Liver (tissue), 9 donors: ENCODE measurements around the gene SH3BP1. TPM values are rescaled to one million over a fixed set of nuclear protein-coding genes. Genes with fewer than 3 reads are reported as not detected.

Source experiments
- DNase-seq: peaks from one replicate; pipeline ENCODE4 v3.0.0-alpha.2; 2017; ENCODE audit warnings: low spot score
- H3K27ac ChIP-seq, 2 donors: one replicate each; pipeline ENCODE4 v1.7.0; 2013; ENCODE audit warnings: inconsistent platforms in 2 of 2, low read length in 2 of 2, control low read depth in 1 of 2, low read depth in 1 of 2, mild to moderate bottlenecking in 1 of 2
- H3K27me3 ChIP-seq, 4 donors: one replicate each; pipeline versions ENCODE4 v1.6.1 to v1.7.0; 2013; ENCODE audit warnings: low read length in 3 of 4, inconsistent platforms in 1 of 4, mild to moderate bottlenecking in 1 of 4, moderate library complexity in 1 of 4; ENCODE audit not compliant: control insufficient read depth in 4 of 4, insufficient read depth in 4 of 4
- H3K36me3 ChIP-seq, 4 donors: one replicate each; pipeline versions ENCODE4 v1.6.1 to v1.7.0; 2013; ENCODE audit warnings: low read length in 3 of 4, mild to moderate bottlenecking in 3 of 4, low read depth in 1 of 4, moderate library complexity in 1 of 4; ENCODE audit not compliant: control insufficient read depth in 4 of 4, insufficient read depth in 3 of 4
- H3K4me1 ChIP-seq, 4 donors: one replicate each; pipeline versions ENCODE4 v1.6.1 to v1.7.0; 2013; ENCODE audit warnings: low read length in 3 of 4, mild to moderate bottlenecking in 3 of 4, moderate library complexity in 1 of 4; ENCODE audit not compliant: control insufficient read depth in 4 of 4, insufficient read depth in 4 of 4
- H3K4me3 ChIP-seq, 3 donors: one replicate each; pipeline versions ENCODE4 v1.6.1 to v1.7.0; 2013; ENCODE audit warnings: low read length in 3 of 3, control low read depth in 1 of 3, low read depth in 1 of 3, mild to moderate bottlenecking in 1 of 3
- H3K9ac ChIP-seq, 2 donors: one replicate each; pipeline ENCODE4 v1.7.0; 2013; ENCODE audit warnings: low read length in 2 of 2, mild to moderate bottlenecking in 2 of 2, moderate library complexity in 2 of 2, control low read depth in 1 of 2, low read depth in 1 of 2
- H3K9me3 ChIP-seq, 4 donors: one replicate each; pipeline versions ENCODE4 v1.6.1 to v1.7.0; 2013; ENCODE audit warnings: low read length in 3 of 4; ENCODE audit not compliant: control insufficient read depth in 4 of 4
- EGR1 ChIP-seq, 2 donors: IDR thresholded peaks; 2 replicates each; pipeline ENCODE4 v1.6.1; 2016 to 2018; ENCODE audit warnings: antibody characterized with exemption in 2 of 2, low read depth in 2 of 2
- FOXA2 ChIP-seq: IDR thresholded peaks from 2 replicates; pipeline ENCODE4 v1.6.1; 2016; ENCODE audit warnings: antibody characterized with exemption
- GABPA ChIP-seq, 2 donors: IDR thresholded peaks in 1 of 2; conservative IDR thresholded peaks in 1 of 2; 2 replicates each; pipeline ENCODE4 v1.6.1; 2016; ENCODE audit warnings: antibody characterized with exemption in 2 of 2, mild to moderate bottlenecking in 1 of 2, moderate library complexity in 1 of 2
- HNF4A ChIP-seq, 2 donors: conservative IDR thresholded peaks; 2 replicates each; pipeline ENCODE4 v1.6.1; 2016; ENCODE audit warnings: antibody characterized with exemption in 2 of 2, mild to moderate bottlenecking in 2 of 2
- HNF4G ChIP-seq: IDR thresholded peaks from 2 replicates; pipeline ENCODE4 v1.6.1; 2016; ENCODE audit warnings: antibody characterized with exemption
- RXRA ChIP-seq, 2 donors: IDR thresholded peaks; 2 replicates each; pipeline ENCODE4 v1.6.1; 2017 to 2018; ENCODE audit warnings: antibody characterized with exemption in 2 of 2, mild to moderate bottlenecking in 1 of 2
- SP1 ChIP-seq: IDR thresholded peaks from 2 replicates; pipeline ENCODE4 v1.6.1; 2018; ENCODE audit warnings: antibody characterized with exemption, mild to moderate bottlenecking
- TAF1 ChIP-seq: conservative IDR thresholded peaks from 2 replicates; pipeline ENCODE4 v1.6.1; 2016; ENCODE audit warnings: antibody characterized with exemption, mild to moderate bottlenecking
- YY1 ChIP-seq: IDR thresholded peaks from 2 replicates; pipeline ENCODE4 v1.6.1; 2016; ENCODE audit warnings: antibody characterized with exemption, mild to moderate bottlenecking
- WGBS: extraction: QIAGEN DNeasy Blood & Tissue Kit; methylation state at CpG from one replicate; pipeline ENCODE4 v1.1.7; 2013; 5-methylcytosine and 5-hydroxymethylcytosine counted together
- polyA plus RNA-seq, 2 donors: library from polyadenylated mRNA; stranded (reverse) in 1 of 2; unstranded in 1 of 2; fragments of 200-250 nt in 1 of 2; fragments of >200 nt in 1 of 2; fragmentation: Nextera tagmentation in 1 of 2; extraction: Ambion mirVana in 1 of 2; gene quantifications; one replicate each; pipeline versions ENCODE4 v1.2.1 to v1.2.3, GENCODE V29; 2013 to 2015
- total RNA-seq, 2 donors: library from RNA; depleted of rRNA; stranded (reverse); fragments of >200 nt; gene quantifications; one replicate each; pipeline ENCODE4 v1.2.3, GENCODE V29; 2014
- TF ChIP-seq, protein P1 (sequence below): IDR thresholded peaks from 2 replicates; pipeline ENCODE4 v1.6.1; 2016; ENCODE audit warnings: antibody characterized with exemption
- TF ChIP-seq, protein P2 (sequence below): fragments of 150-350 bp; IDR thresholded peaks from 2 replicates; pipeline ENCODE4 v1.5.1; 2017; ENCODE audit warnings: improper control_type of control experiment, low read depth, low read length; ENCODE audit not compliant: missing input control
- TF ChIP-seq, protein P3 (sequence below): IDR thresholded peaks from 2 replicates; pipeline ENCODE4 v1.6.1; 2016; ENCODE audit warnings: antibody characterized with exemption, mild to moderate bottlenecking
- TF ChIP-seq, protein P4 (sequence below): IDR thresholded peaks from 2 replicates; pipeline ENCODE4 v1.6.1; 2016; ENCODE audit warnings: antibody characterized with exemption
- TF ChIP-seq, protein P5 (sequence below): IDR thresholded peaks from 2 replicates; pipeline ENCODE4 v1.6.1; 2016; ENCODE audit warnings: antibody characterized with exemption
- donor health status: healthy.
- donor health status: healthy.
- donor health status: healthy.
- donor health status: healthy.
- donor health status: healthy.

SH3BP1 gene
- total and polyA plus RNA-seq, 4 donors, result 0.24 to 8.2 (median 2.7) TPM

DNA sequence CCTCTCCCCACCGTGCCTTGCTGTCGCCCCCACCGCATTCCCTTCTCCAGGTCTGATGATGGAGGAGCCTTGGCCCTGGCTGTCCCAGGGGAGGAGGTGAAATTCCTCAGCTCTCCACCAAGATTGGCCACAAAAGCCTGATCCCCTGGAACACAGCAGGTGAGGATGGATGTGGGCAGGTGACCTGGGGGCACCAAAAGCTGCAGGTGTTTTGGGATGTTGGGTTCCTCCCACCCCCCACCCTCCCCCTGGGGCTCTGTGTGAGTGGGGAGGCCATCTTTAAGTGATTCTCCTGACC is 58.0 kb downstream of the SH3BP1 start:
- Histone ChIP-seq H3K27me3 (no peaks in the 10 kb centered on the region), H3K9me3 (no peaks in the 10 kb centered on the region), H3K4me1 (peaks cover 0 to 4% (median 2%) of the 10 kb centered on the region in 4 donors), H3K36me3 (peaks cover 4 to 11% (median 6%) of the 10 kb centered on the region in 4 donors), H3K27ac (no peak overlapping the region), H3K9ac (no peak overlapping the region), H3K4me3 (no peak overlapping the region)
- 70% methylated on average over 3 of the region's 3 CpGs for WGBS
- TF ChIP-seq, protein P1, sequence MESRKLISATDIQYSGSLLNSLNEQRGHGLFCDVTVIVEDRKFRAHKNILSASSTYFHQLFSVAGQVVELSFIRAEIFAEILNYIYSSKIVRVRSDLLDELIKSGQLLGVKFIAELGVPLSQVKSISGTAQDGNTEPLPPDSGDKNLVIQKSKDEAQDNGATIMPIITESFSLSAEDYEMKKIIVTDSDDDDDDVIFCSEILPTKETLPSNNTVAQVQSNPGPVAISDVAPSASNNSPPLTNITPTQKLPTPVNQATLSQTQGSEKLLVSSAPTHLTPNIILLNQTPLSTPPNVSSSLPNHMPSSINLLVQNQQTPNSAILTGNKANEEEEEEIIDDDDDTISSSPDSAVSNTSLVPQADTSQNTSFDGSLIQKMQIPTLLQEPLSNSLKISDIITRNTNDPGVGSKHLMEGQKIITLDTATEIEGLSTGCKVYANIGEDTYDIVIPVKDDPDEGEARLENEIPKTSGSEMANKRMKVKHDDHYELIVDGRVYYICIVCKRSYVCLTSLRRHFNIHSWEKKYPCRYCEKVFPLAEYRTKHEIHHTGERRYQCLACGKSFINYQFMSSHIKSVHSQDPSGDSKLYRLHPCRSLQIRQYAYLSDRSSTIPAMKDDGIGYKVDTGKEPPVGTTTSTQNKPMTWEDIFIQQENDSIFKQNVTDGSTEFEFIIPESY, result no peak
- TF ChIP-seq RXRA (IDR thresholded peaks at IDR 0.05), result no peak
- TF ChIP-seq, protein P2, sequence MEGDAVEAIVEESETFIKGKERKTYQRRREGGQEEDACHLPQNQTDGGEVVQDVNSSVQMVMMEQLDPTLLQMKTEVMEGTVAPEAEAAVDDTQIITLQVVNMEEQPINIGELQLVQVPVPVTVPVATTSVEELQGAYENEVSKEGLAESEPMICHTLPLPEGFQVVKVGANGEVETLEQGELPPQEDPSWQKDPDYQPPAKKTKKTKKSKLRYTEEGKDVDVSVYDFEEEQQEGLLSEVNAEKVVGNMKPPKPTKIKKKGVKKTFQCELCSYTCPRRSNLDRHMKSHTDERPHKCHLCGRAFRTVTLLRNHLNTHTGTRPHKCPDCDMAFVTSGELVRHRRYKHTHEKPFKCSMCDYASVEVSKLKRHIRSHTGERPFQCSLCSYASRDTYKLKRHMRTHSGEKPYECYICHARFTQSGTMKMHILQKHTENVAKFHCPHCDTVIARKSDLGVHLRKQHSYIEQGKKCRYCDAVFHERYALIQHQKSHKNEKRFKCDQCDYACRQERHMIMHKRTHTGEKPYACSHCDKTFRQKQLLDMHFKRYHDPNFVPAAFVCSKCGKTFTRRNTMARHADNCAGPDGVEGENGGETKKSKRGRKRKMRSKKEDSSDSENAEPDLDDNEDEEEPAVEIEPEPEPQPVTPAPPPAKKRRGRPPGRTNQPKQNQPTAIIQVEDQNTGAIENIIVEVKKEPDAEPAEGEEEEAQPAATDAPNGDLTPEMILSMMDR, result no peak
- no peak for TF ChIP-seq SP1
- no peak for TF ChIP-seq EGR1 (IDR thresholded peaks at IDR 0.05; ENCODE audit: low read depth in 2 of 2)
- TF ChIP-seq, protein P3, sequence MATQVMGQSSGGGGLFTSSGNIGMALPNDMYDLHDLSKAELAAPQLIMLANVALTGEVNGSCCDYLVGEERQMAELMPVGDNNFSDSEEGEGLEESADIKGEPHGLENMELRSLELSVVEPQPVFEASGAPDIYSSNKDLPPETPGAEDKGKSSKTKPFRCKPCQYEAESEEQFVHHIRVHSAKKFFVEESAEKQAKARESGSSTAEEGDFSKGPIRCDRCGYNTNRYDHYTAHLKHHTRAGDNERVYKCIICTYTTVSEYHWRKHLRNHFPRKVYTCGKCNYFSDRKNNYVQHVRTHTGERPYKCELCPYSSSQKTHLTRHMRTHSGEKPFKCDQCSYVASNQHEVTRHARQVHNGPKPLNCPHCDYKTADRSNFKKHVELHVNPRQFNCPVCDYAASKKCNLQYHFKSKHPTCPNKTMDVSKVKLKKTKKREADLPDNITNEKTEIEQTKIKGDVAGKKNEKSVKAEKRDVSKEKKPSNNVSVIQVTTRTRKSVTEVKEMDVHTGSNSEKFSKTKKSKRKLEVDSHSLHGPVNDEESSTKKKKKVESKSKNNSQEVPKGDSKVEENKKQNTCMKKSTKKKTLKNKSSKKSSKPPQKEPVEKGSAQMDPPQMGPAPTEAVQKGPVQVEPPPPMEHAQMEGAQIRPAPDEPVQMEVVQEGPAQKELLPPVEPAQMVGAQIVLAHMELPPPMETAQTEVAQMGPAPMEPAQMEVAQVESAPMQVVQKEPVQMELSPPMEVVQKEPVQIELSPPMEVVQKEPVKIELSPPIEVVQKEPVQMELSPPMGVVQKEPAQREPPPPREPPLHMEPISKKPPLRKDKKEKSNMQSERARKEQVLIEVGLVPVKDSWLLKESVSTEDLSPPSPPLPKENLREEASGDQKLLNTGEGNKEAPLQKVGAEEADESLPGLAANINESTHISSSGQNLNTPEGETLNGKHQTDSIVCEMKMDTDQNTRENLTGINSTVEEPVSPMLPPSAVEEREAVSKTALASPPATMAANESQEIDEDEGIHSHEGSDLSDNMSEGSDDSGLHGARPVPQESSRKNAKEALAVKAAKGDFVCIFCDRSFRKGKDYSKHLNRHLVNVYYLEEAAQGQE, result no peak
- TF ChIP-seq, protein P4, sequence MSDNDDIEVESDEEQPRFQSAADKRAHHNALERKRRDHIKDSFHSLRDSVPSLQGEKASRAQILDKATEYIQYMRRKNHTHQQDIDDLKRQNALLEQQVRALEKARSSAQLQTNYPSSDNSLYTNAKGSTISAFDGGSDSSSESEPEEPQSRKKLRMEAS, result no peak
- TF ChIP-seq GABPA (IDR thresholded peaks at IDR 0.05 in 1 of 2, conservative IDR thresholded peaks at IDR 0.05 in 1 of 2), result no peak
- no peak for TF ChIP-seq HNF4A (conservative IDR thresholded peaks at IDR 0.05)
- TF ChIP-seq, protein P5, sequence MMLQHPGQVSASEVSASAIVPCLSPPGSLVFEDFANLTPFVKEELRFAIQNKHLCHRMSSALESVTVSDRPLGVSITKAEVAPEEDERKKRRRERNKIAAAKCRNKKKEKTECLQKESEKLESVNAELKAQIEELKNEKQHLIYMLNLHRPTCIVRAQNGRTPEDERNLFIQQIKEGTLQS, result no peak
- TF ChIP-seq TAF1, result no peak
- no peak for TF ChIP-seq YY1
- no peak for TF ChIP-seq FOXA2
- no peak for DNase-seq

DNA sequence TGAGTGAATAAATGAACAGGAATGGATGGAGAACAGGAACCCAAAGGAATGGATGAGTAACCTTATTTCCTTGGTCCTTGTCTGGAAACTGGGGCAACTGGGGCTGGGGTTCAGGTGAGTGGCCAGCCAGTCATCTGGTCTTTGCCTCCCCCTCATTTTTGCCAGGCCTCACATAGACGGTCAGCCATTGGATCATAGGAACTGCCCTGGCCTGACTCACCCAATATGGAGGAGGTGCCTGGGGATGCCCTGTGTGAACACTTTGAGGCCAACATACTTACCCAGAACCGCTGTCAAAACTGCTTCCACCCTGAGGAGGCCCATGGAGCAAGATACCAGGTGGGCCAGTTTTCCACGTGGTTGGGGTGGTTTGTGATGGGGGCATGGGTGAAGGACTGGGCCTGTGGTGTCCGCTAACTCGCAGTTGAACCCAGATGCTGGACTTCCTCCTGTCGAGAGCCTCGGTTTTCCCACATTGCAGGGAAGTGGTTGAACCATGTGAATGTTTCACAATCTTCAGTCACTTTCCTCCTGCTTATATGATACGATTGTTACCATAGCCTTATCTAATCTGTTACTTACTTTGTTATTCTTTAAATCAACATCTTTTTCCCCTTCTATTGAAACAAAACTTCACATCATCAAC is 61.8 kb downstream of the SH3BP1 start:
- DNase-seq, result no peak
- Histone ChIP-seq H3K9ac (no peak overlapping the region), H3K27me3 (no peaks in the 10 kb centered on the region), H3K27ac (no peak overlapping the region), H3K36me3 (peaks cover 0 to 3% (median 0%) of the 10 kb centered on the region in 4 donors), H3K9me3 (no peaks in the 10 kb centered on the region), H3K4me3 (no peak overlapping the region), H3K4me1 (peaks cover 0 to 6% (median 3%) of the 10 kb centered on the region in 4 donors)
- WGBS, result 76% methylated on average over 8 of the region's 8 CpGs
- TF ChIP-seq, protein P3, result no peak
- TF ChIP-seq, protein P2, result no peak
- no peak for TF ChIP-seq RXRA (IDR thresholded peaks at IDR 0.05)
- TF ChIP-seq, protein P1, result no peak
- TF ChIP-seq EGR1 (IDR thresholded peaks at IDR 0.05; ENCODE audit: low read depth in 2 of 2), result no peak
- no peak for TF ChIP-seq TAF1
- TF ChIP-seq HNF4G, result no peak
